NCI-H1694 treated with DMSO at 0.1 percent for 48 hours (cell line): ENCODE measurements around the gene NCAM1.

Source experiments
- DNase-seq: peaks from one replicate; lab custom pipeline; 2025; lab: John Stamatoyannopoulos, UW

NCAM1 gene

GRCh38 chr11:113087706-113088105, 126.5 kb downstream of the NCAM1 start:
- no peak for DNase-seq

GRCh38 chr11:113090716-113091480, 129.7 kb downstream of the NCAM1 start:
- DNase-seq = no peak

GRCh38 chr11:113091481-113091780, 130.2 kb downstream of the NCAM1 start:
- no peak for DNase-seq

- no peak for DNase-seq
Measured at GRCh38 chr11:113096648-113097047, 135.4 kb downstream of the NCAM1 start.

- no peak for DNase-seq
Measured at GRCh38 chr11:113103932-113104690, 142.9 kb downstream of the NCAM1 start.

GRCh38 chr11:113104691-113105251, 143.6 kb downstream of the NCAM1 start:
- no peak for DNase-seq

- no peak for DNase-seq
Measured at GRCh38 chr11:113105592-113105991, 144.4 kb downstream of the NCAM1 start.

- no peak for DNase-seq
Measured at GRCh38 chr11:113106507-113106906, 145.3 kb downstream of the NCAM1 start.

- DNase-seq = no peak
Measured at GRCh38 chr11:113110046-113110445, 148.8 kb downstream of the NCAM1 start.

- DNase-seq = no peak
Measured at GRCh38 chr11:113111156-113111555, 149.9 kb downstream of the NCAM1 start.

- DNase-seq = no peak
Measured at GRCh38 chr11:113112307-113112706, 151.1 kb downstream of the NCAM1 start.

- peak; percentile 18 for DNase-seq
Measured at GRCh38 chr11:113113801-113114704, 152.8 kb downstream of the NCAM1 start.

GRCh38 chr11:113114705-113115027, 153.4 kb downstream of the NCAM1 start:
- no peak for DNase-seq

- no peak for DNase-seq
Measured at GRCh38 chr11:113118104-113118503, 156.9 kb downstream of the NCAM1 start.

- DNase-seq = no peak
Measured at GRCh38 chr11:113119074-113119473, 157.9 kb downstream of the NCAM1 start.

GRCh38 chr11:113119966-113120736, 158.9 kb downstream of the NCAM1 start:
- no peak for DNase-seq

- no peak for DNase-seq
Measured at GRCh38 chr11:113121746-113122145, 160.5 kb downstream of the NCAM1 start.

- no peak for DNase-seq
Measured at GRCh38 chr11:113124006-113124405, 162.8 kb downstream of the NCAM1 start.

GRCh38 chr11:113124578-113124977, 163.4 kb downstream of the NCAM1 start:
- no peak for DNase-seq

GRCh38 chr11:113129261-113129992, 168.2 kb downstream of the NCAM1 start:
- no peak for DNase-seq
